GM21786 (cell line): ENCODE results near the gene SH3BP2.

Experiments used
- ATAC-seq: cut with Tn5 transposase; IDR thresholded peaks from one replicate; pipeline ENCODE4 v1.9.1; 2021; ENCODE audit not compliant: unreplicated experiment

Gene SH3BP2

GRCh38 chr4:2802618-2803531, 10.0 kb downstream of the SH3BP2 start:
- ATAC-seq = no peak

- no peak for ATAC-seq
Measured at GRCh38 chr4:2803624-2804448, 11.0 kb downstream of the SH3BP2 start.

GRCh38 chr4:2804449-2804972, 11.6 kb downstream of the SH3BP2 start:
- ATAC-seq = no peak

- ATAC-seq = no peak
Measured at GRCh38 chr4:2804973-2805501, 12.2 kb downstream of the SH3BP2 start.

GRCh38 chr4:2805712-2806389, 13.0 kb downstream of the SH3BP2 start:
- ATAC-seq = no peak

- ATAC-seq = no peak
Measured at GRCh38 chr4:2806390-2807355, 13.8 kb downstream of the SH3BP2 start.

GRCh38 chr4:2807571-2807970, 14.7 kb downstream of the SH3BP2 start:
- ATAC-seq = no peak

- ATAC-seq = no peak
Measured at GRCh38 chr4:2808001-2808400, 15.1 kb downstream of the SH3BP2 start.

GRCh38 chr4:2809610-2810180, 16.8 kb downstream of the SH3BP2 start:
- ATAC-seq = no peak

GRCh38 chr4:2810388-2810787, 17.5 kb downstream of the SH3BP2 start:
- no peak for ATAC-seq

GRCh38 chr4:2811830-2812611, 19.1 kb downstream of the SH3BP2 start:
- peak; percentile 63 for ATAC-seq

GRCh38 chr4:2812612-2813354, 19.9 kb downstream of the SH3BP2 start:
- no peak for ATAC-seq

- ATAC-seq = no peak
Measured at GRCh38 chr4:2813446-2814405, 20.8 kb downstream of the SH3BP2 start.

- ATAC-seq = no peak
Measured at GRCh38 chr4:2814627-2815270, 21.9 kb downstream of the SH3BP2 start.

- ATAC-seq = no peak
Measured at GRCh38 chr4:2816401-2816954, 23.6 kb downstream of the SH3BP2 start.

GRCh38 chr4:2817137-2817536, 24.3 kb downstream of the SH3BP2 start:
- ATAC-seq = no peak
